Caco-2 (cell line): ENCODE measurements around the gene CUTA. TPM values are rescaled to one million over a fixed set of nuclear protein-coding genes. Genes with fewer than 3 reads are reported as not detected.
"Not testable (repeated sequence)": the region's sequence is repeated elsewhere in the genome, so short reads cannot be mapped to it uniquely, and the experiment has no call there.

Source experiments
- BruUV-seq: library from RNA; stranded (reverse); fragments of 400-500 nt; replicated peaks from 2 replicates; lab custom pipeline; 2021; lab: Mats Ljungman, UMichigan
- CTCF ChIA-PET: fragments of 300-600 bp; sonication (Branson Sonifier 250); formaldehyde crosslinking; loops from one replicate; lab custom pipeline; 2022; ENCODE audit warnings: antibody characterized with exemption; lab: Charles Lee
- POLR2A ChIA-PET: fragments of 300-600 bp; sonication (Branson Sonifier 250); formaldehyde crosslinking; loops from one replicate; lab custom pipeline; 2022; ENCODE audit warnings: antibody characterized with exemption; lab: Charles Lee
- DNase-seq, 2 experiments: peaks; one replicate each; pipeline versions ENCODE4 v3.0.0 to v3.0.0-alpha.2; 2020 to 2022
- H3K27me3 ChIP-seq: replicated peaks from 2 replicates; pipeline ENCODE4 v1.6.0; 2011; ENCODE audit warnings: low read length; ENCODE audit not compliant: control insufficient read depth, insufficient read depth
- H3K36me3 ChIP-seq: 2 replicates; pipeline ENCODE4 v1.5.1; 2011; ENCODE audit warnings: low read length; ENCODE audit not compliant: control insufficient read depth, insufficient read depth
- H3K4me1 ChIP-seq: fragments of 250-450 bp; sonication (Bioruptor Pico); 2 replicates; pipeline ENCODE4 v1.5.1; 2020; ENCODE audit warnings: mild to moderate bottlenecking
- H3K4me3 ChIP-seq: 2 replicates; pipeline ENCODE4 v1.5.1; 2011; ENCODE audit warnings: low read depth, mild to moderate bottlenecking, control low read depth, low read length
- H3K9me3 ChIP-seq: fragments of 250-450 bp; sonication (Bioruptor Pico); 2 replicates; pipeline ENCODE4 v1.5.1; 2020; ENCODE audit warnings: mild to moderate bottlenecking, moderate library complexity
- H3K27ac Mint-ChIP-seq: one replicate; pipeline ENCODE4 v1.8.0; 2022; ENCODE audit warnings: mixed read lengths; ENCODE audit not compliant: unreplicated experiment
- H3K27me3 Mint-ChIP-seq: one replicate; pipeline ENCODE4 v1.8.0; 2022; ENCODE audit warnings: mixed read lengths; ENCODE audit not compliant: insufficient read depth, unreplicated experiment
- H3K36me3 Mint-ChIP-seq: one replicate; pipeline ENCODE4 v1.8.0; 2022; ENCODE audit warnings: mild to moderate bottlenecking, mixed read lengths; ENCODE audit not compliant: insufficient read depth, unreplicated experiment
- H3K4me1 Mint-ChIP-seq: one replicate; pipeline ENCODE4 v1.8.0; 2022; ENCODE audit warnings: low read depth, mixed read lengths; ENCODE audit not compliant: unreplicated experiment
- H3K4me3 Mint-ChIP-seq: one replicate; pipeline ENCODE4 v1.8.0; 2022; ENCODE audit warnings: mild to moderate bottlenecking, moderate library complexity, mixed read lengths; ENCODE audit not compliant: unreplicated experiment
- H3K9me3 Mint-ChIP-seq: one replicate; pipeline ENCODE4 v1.8.0; 2022; ENCODE audit warnings: mixed read lengths; ENCODE audit not compliant: unreplicated experiment
- CTCF ChIP-seq, 2 experiments: fragments of 200-600 bp in 1 of 2; IDR thresholded peaks; 1 replicate in 1 of 2; 2 replicates in 1 of 2; pipeline versions ENCODE4 v1.5.1 to v1.8.0; 2011 to 2022; ENCODE audit warnings: antibody characterized with exemption in 1 of 2, control low read depth in 1 of 2, inconsistent platforms in 1 of 2, low read depth in 1 of 2, low read length in 1 of 2, mild to moderate bottlenecking in 1 of 2, moderate library complexity in 1 of 2; ENCODE audit not compliant: insufficient read depth in 1 of 2, severe bottlenecking in 1 of 2, unreplicated experiment in 1 of 2
- intact Hi-C: fragments of 100-400 bp; cut with micrococcal nuclease; formaldehyde crosslinking; loops from one replicate; pipeline ENCODE4 v1.10.0; 2022; ENCODE audit not compliant: unreplicated experiment
- total RNA-seq: library from RNA; stranded (reverse); gene quantifications from 2 replicates; pipeline ENCODE4 v1.2.3, GENCODE V29; 2022

The CUTA gene
- total RNA-seq, 1 experiment from 2014 or later: 166 TPM

- no peaks in the 10 kb centered on the region for H3K36me3 ChIP-seq
- BruUV-seq: no TSS peak
- CTCF ChIA-PET: interaction anchor here (0.5 kb wide), 1 partner anchor 49 kb away, joined by 3 read pairs; no protein-coding TSS in a partner anchor
Observed at GRCh38 chr6:33384581-33385020, 33.3 kb downstream of the CUTA start.

GRCh38 chr6:33383427-33384185 lies 34.3 kb downstream of the CUTA start:
- Histone ChIP-seq H3K36me3 (no peaks in the 10 kb centered on the region), H3K9me3 (no peaks in the 10 kb centered on the region), H3K27me3 (no peaks in the 10 kb centered on the region), H3K4me1 (no peaks in the 10 kb centered on the region), H3K4me3 (no peak overlapping the region)
- Mint-ChIP-seq H3K4me3 (no peak overlapping the region), H3K36me3 (no peaks in the 10 kb centered on the region), H3K4me1 (no peaks in the 10 kb centered on the region), H3K27me3 (no peaks in the 10 kb centered on the region), H3K27ac (no peak overlapping the region), H3K9me3 (no peaks in the 10 kb centered on the region)
- TF ChIP-seq CTCF (IDR thresholded peaks at IDR 0.05; ENCODE audit: insufficient read depth in 1 of 2, low read depth in 1 of 2, low read length in 1 of 2, severe bottlenecking in 1 of 2, unreplicated experiment in 1 of 2): no peak
- CTCF ChIA-PET: interaction anchor here (0.5 to 0.6 kb wide), 2 partner anchors 48 to 57 kb away, joined by 3 to 8 read pairs; no protein-coding TSS in a partner anchor
- intact Hi-C loops: no loop called here
- no peak for DNase-seq
- POLR2A ChIA-PET: interaction anchor here (0.7 kb wide), 1 partner anchor 65 kb away, joined by 4 read pairs; no protein-coding TSS in a partner anchor
- no TSS peak for BruUV-seq

More at GRCh38 chr6:33384581-33385020, 33.3 kb downstream of the CUTA start:
- H3K4me1 Mint-ChIP-seq: no peaks in the 10 kb centered on the region
- no peaks in the 10 kb centered on the region for H3K27me3 ChIP-seq
- no peaks in the 10 kb centered on the region for H3K9me3 Mint-ChIP-seq
- no peak overlapping the region for H3K27ac Mint-ChIP-seq
- H3K27me3 Mint-ChIP-seq: no peaks in the 10 kb centered on the region
- H3K36me3 Mint-ChIP-seq: no peaks in the 10 kb centered on the region
- peak in 1 of 2 experiments; percentile 30 for DNase-seq
- H3K4me3 ChIP-seq: no peak overlapping the region
- no peaks in the 10 kb centered on the region for H3K4me1 ChIP-seq
- no peaks in the 10 kb centered on the region for H3K9me3 ChIP-seq
- intact Hi-C loops: no loop called here
- no peak overlapping the region for H3K4me3 Mint-ChIP-seq
- peak; percentile 23 to 39 for TF ChIP-seq CTCF (IDR thresholded peaks at IDR 0.05; ENCODE audit: insufficient read depth in 1 of 2, low read depth in 1 of 2, low read length in 1 of 2, severe bottlenecking in 1 of 2, unreplicated experiment in 1 of 2)
- POLR2A ChIA-PET: interaction anchor here (0.7 kb wide), 1 partner anchor 66 kb away, joined by 4 read pairs; no protein-coding TSS in a partner anchor

GRCh38 chr6:33380272-33380981 lies 37.5 kb downstream of the CUTA start:
- Histone ChIP-seq H3K27me3 (no peaks in the 10 kb centered on the region), H3K9me3 (no peaks in the 10 kb centered on the region), H3K4me3 (no peak overlapping the region), H3K36me3 (no peaks in the 10 kb centered on the region), H3K4me1 (no peaks in the 10 kb centered on the region)
- intact Hi-C loops: no loop called here
- TF ChIP-seq CTCF (IDR thresholded peaks at IDR 0.05; ENCODE audit: insufficient read depth in 1 of 2, low read depth in 1 of 2, low read length in 1 of 2, severe bottlenecking in 1 of 2, unreplicated experiment in 1 of 2): no peak
- Mint-ChIP-seq H3K9me3 (no peaks in the 10 kb centered on the region), H3K36me3 (no peaks in the 10 kb centered on the region), H3K27me3 (no peaks in the 10 kb centered on the region), H3K4me3 (no peak overlapping the region), H3K27ac (no peak overlapping the region), H3K4me1 (no peaks in the 10 kb centered on the region)
- CTCF ChIA-PET: no interaction called here
- POLR2A ChIA-PET: no interaction called here
- BruUV-seq: no TSS peak
- no peak for DNase-seq

- H3K36me3 Mint-ChIP-seq, H3K36me3 ChIP-seq, H3K9me3 ChIP-seq, intact Hi-C loops, H3K4me1 Mint-ChIP-seq, POLR2A ChIA-PET, H3K4me3 Mint-ChIP-seq, H3K27me3 Mint-ChIP-seq, H3K9me3 Mint-ChIP-seq, H3K27me3 ChIP-seq, BruUV-seq, H3K27ac Mint-ChIP-seq, DNase-seq, CTCF ChIA-PET, H3K4me1 ChIP-seq, H3K4me3 ChIP-seq: not testable (repeated sequence)
Observed at GRCh38 chr6:33379184-33379583, 38.7 kb downstream of the CUTA start.
